Occipital lobe (tissue), 2 donors: ENCODE results near the gene SEC63. TPM values are rescaled to one million over a fixed set of nuclear protein-coding genes. Genes with fewer than 3 reads are reported as not detected.
A peak's percentile ranks its signal among the peaks of the same experiment; 100 is the strongest.
"Not testable (repeated sequence)": the region's sequence is repeated elsewhere in the genome, so short reads cannot be mapped to it uniquely, and the experiment has no call there.

Experiments used
- DNase-seq: peaks from one replicate; lab custom pipeline; 2025; lab: John Stamatoyannopoulos, UW
- total RNA-seq: library from RNA; depleted of rRNA; stranded (reverse); fragments of >200 nt; gene quantifications from one replicate; pipeline ENCODE4 v1.2.3, GENCODE V29; 2014

Gene SEC63
- total RNA-seq, 1 donor from 2014 or later = 56.8 TPM

- DNase-seq = no peak
Observed at GRCh38 chr6:107862383-107862782, 95.6 kb downstream of the SEC63 start.

GRCh38 chr6:107860963-107861362 lies 97.0 kb downstream of the SEC63 start:
- not testable (repeated sequence) for DNase-seq

- DNase-seq = not testable (repeated sequence)
Observed at GRCh38 chr6:107860144-107860543, 97.9 kb downstream of the SEC63 start.

GRCh38 chr6:107853230-107853629 lies 104.8 kb downstream of the SEC63 start:
- no peak for DNase-seq

GRCh38 chr6:107849325-107849724 lies 108.7 kb downstream of the SEC63 start:
- DNase-seq = no peak

- DNase-seq = peak; percentile 74
Observed at GRCh38 chr6:107847844-107848802, 109.9 kb downstream of the SEC63 start.

GRCh38 chr6:107846262-107846795 lies 111.7 kb downstream of the SEC63 start:
- DNase-seq = no peak

- no peak for DNase-seq
Observed at GRCh38 chr6:107845777-107846176, 112.2 kb downstream of the SEC63 start.

GRCh38 chr6:107843400-107843799 lies 114.6 kb downstream of the SEC63 start:
- DNase-seq = no peak

GRCh38 chr6:107841275-107841670 lies 116.7 kb downstream of the SEC63 start:
- no peak for DNase-seq

- no peak for DNase-seq
Observed at GRCh38 chr6:107840636-107841274, 117.3 kb downstream of the SEC63 start.

GRCh38 chr6:107833136-107833535 lies 124.9 kb downstream of the SEC63 start:
- no peak for DNase-seq

GRCh38 chr6:107832151-107833056 lies 125.6 kb downstream of the SEC63 start:
- no peak for DNase-seq

GRCh38 chr6:107830060-107830459 lies 127.9 kb downstream of the SEC63 start:
- DNase-seq = no peak

GRCh38 chr6:107827541-107827940 lies 130.5 kb downstream of the SEC63 start:
- no peak for DNase-seq

- DNase-seq = no peak
Observed at GRCh38 chr6:107823047-107823557, 134.9 kb downstream of the SEC63 start.

GRCh38 chr6:107822176-107823046 lies 135.6 kb downstream of the SEC63 start:
- no peak for DNase-seq

GRCh38 chr6:107821591-107821990 lies 136.4 kb downstream of the SEC63 start:
- no peak for DNase-seq

GRCh38 chr6:107820338-107821261 lies 137.4 kb downstream of the SEC63 start:
- no peak for DNase-seq
